Measurements from ENCODE around the gene PDE6D. TPM values are rescaled to one million over a fixed set of nuclear protein-coding genes. Genes with fewer than 3 reads are reported as not detected.

The PDE6D gene
- total and polyA plus RNA-seq, 2 of the 13 experiments (the other 11 are each of a cell fraction or from before 2014, with no cell fraction given): 14.1 to 23.2 TPM

GRCh38 chr2:231706731-231707624 is 74.1 kb downstream of the PDE6D start (continued):
- TF ChIP-seq MXD4 (CRISPR knock-in tag; IDR thresholded peaks at IDR 0.05) (no peak; the same call in 1 of the 2 replicates), HDAC6 (IDR thresholded peaks at IDR 0.05; ENCODE audit: low read depth, low read length) (no peak), HBP1 (CRISPR knock-in tag; IDR thresholded peaks at IDR 0.05; ENCODE audit: low read depth) (no peak), MLX (CRISPR knock-in tag; IDR thresholded peaks at IDR 0.05) (peak; percentile 31; the same call in 1 of the 2 replicates), NFATC3 (CRISPR knock-in tag; IDR thresholded peaks at IDR 0.05) (peak; percentile 58; the same call in 1 of the 2 replicates), PCBP1 (IDR thresholded peaks at IDR 0.05; ENCODE audit: borderline replicate concordance, low read depth, low read length) (peak; percentile 72; the same call in 1 of the 2 replicates), GLMP (CRISPR knock-in tag; IDR thresholded peaks at IDR 0.05; ENCODE audit: borderline replicate concordance) (no peak), ATAD3A (CRISPR knock-in tag; IDR thresholded peaks at IDR 0.05) (no peak), HNF1A (IDR thresholded peaks at IDR 0.05; ENCODE audit: low read depth) (no peak), HNF1A (CRISPR knock-in tag; IDR thresholded peaks at IDR 0.05; ENCODE audit: borderline replicate concordance) (no peak; the same call in 1 of the 2 replicates), SALL1 (CRISPR knock-in tag; IDR thresholded peaks at IDR 0.05) (peak; percentile 44; the same call in 1 of the 2 replicates), ATF2 (CRISPR knock-in tag; IDR thresholded peaks at IDR 0.05) (no peak; the same call in none of the 2 replicates), ZNF230 (CRISPR knock-in tag; IDR thresholded peaks at IDR 0.05) (peak; percentile 25; the same call in 1 of the 2 replicates), DRAP1 (CRISPR knock-in tag; IDR thresholded peaks at IDR 0.05) (peak; percentile 83)
